Endodermal cell (in vitro differentiated cells): ENCODE results near the gene SETD9. TPM values are rescaled to one million over a fixed set of nuclear protein-coding genes. Genes with fewer than 3 reads are reported as not detected.

Experiments
- DNase-seq: peaks from one replicate; pipeline ENCODE4 v3.0.0-alpha.2; 2017
- H3K27ac ChIP-seq: 2 replicates; pipeline ENCODE4 v1.5.1; 2013; ENCODE audit warnings: mild to moderate bottlenecking, low read depth, low read length, moderate library complexity
- H3K27me3 ChIP-seq: 2 replicates; pipeline ENCODE4 v1.6.1; 2013; ENCODE audit warnings: mild to moderate bottlenecking, low read length, moderate library complexity; ENCODE audit not compliant: insufficient read depth, control insufficient read depth, poor library complexity, severe bottlenecking
- H3K36me3 ChIP-seq: 2 replicates; pipeline ENCODE4 v1.7.0; 2013; ENCODE audit warnings: mild to moderate bottlenecking, low read length, moderate library complexity; ENCODE audit not compliant: control insufficient read depth, insufficient read depth
- H3K4me1 ChIP-seq: one replicate; pipeline ENCODE4 v1.7.0; 2013; ENCODE audit warnings: low read length; ENCODE audit not compliant: control insufficient read depth, insufficient read depth
- H3K4me3 ChIP-seq: 2 replicates; pipeline ENCODE4 v1.5.1; 2013; ENCODE audit warnings: mild to moderate bottlenecking, low read length, moderate library complexity
- H3K9ac ChIP-seq: 2 replicates; pipeline ENCODE4 v1.6.1; 2013; ENCODE audit warnings: mild to moderate bottlenecking, low read length, moderate library complexity; ENCODE audit not compliant: poor library complexity, severe bottlenecking; ENCODE audit errors: extremely low read depth
- H3K9me3 ChIP-seq: 2 replicates; pipeline ENCODE4 v1.6.1; 2013; ENCODE audit warnings: mild to moderate bottlenecking, low read length, moderate library complexity; ENCODE audit not compliant: control insufficient read depth
- H3K27ac Mint-ChIP-seq: 2 replicates; pipeline ENCODE4 v1.8.0; 2020; ENCODE audit warnings: mixed read lengths
- H3K27me3 Mint-ChIP-seq: 2 replicates; pipeline ENCODE4 v1.8.0; 2021; ENCODE audit warnings: mild to moderate bottlenecking, mixed read lengths; ENCODE audit not compliant: insufficient read depth
- H3K36me3 Mint-ChIP-seq: 2 replicates; pipeline ENCODE4 v1.8.0; 2020; ENCODE audit warnings: low read depth, mixed read lengths
- H3K4me1 Mint-ChIP-seq: 2 replicates; pipeline ENCODE4 v1.8.0; 2020; ENCODE audit warnings: mixed read lengths
- H3K4me3 Mint-ChIP-seq: 2 replicates; pipeline ENCODE4 v1.8.0; 2020; ENCODE audit warnings: mild to moderate bottlenecking, moderate library complexity, mixed read lengths
- H3K9me3 Mint-ChIP-seq: 2 replicates; pipeline ENCODE4 v1.8.0; 2020; ENCODE audit warnings: mild to moderate bottlenecking, mixed read lengths
- CTCF ChIP-seq: fragments of 200-600 bp; sonication (generic); conservative IDR thresholded peaks from 2 replicates; pipeline ENCODE4 v1.5.0; 2021; ENCODE audit warnings: antibody characterized with exemption, mild to moderate bottlenecking
- WGBS, 2 experiments: methylation state at CpG; one replicate each; pipeline versions ENCODE4 v1.1.5 to v1.1.7; 2013; ENCODE audit warnings: missing lambda C conversion rate in 2 of 2, mixed read lengths in 1 of 2; ENCODE audit not compliant: insufficient coverage in 1 of 2, insufficient read length in 1 of 2; 5-methylcytosine and 5-hydroxymethylcytosine counted together
- long read RNA-seq, 4 experiments: library from polyadenylated mRNA in 2 of 4; library from RNA in 1 of 4; library from capped mRNA in 1 of 4; stranded (forward) in 3 of 4; unstranded in 1 of 4; transcript quantifications; one replicate each; pipeline ENCODE4 v2.0.0, GENCODE V29; 2020 to 2021; ENCODE audit warnings: inconsistent platforms in 1 of 4
- polyA plus RNA-seq, 2 experiments: library from polyadenylated mRNA; stranded (reverse); fragments of 50-300 nt; gene quantifications; one replicate each; pipeline ENCODE4 v1.2.3, GENCODE V29; 2013
- total RNA-seq, 2 donors: library from RNA; stranded (reverse); fragmentation: NEBNext Ultra II Directional in 1 of 2; extraction: Animal tissue kit (Norgen Biotek cat#: 25700) in 1 of 2; gene quantifications; 2 replicates in 1 of 2; 3 replicates in 1 of 2; pipeline ENCODE4 v1.2.1, GENCODE V29; 2021

SETD9 gene
- total RNA-seq: 10 to 100 TPM in 1 of 2 donors, 1 to 10 TPM in 1; 5.0 to 14.9 TPM
- 10.2 TPM for polyA plus RNA-seq (2013, experiment 1 of 2)
- polyA plus RNA-seq (2013, experiment 2 of 2): 8.5 TPM
- long read RNA-seq, experiment 1, partial matches to known transcripts: 1 of 6 reads
- long read RNA-seq, experiment 1, other reads (novel, unspliced or antisense): 1 of 6 reads
- long read RNA-seq, experiment 2, partial matches to known transcripts: 0 of 7 reads
- long read RNA-seq, experiment 2, other reads (novel, unspliced or antisense): 2 of 7 reads
- long read RNA-seq, experiment 3, transcript SETD9-201 (6 exons, 1,619 nt): major isoform, 15 of 22 reads
- long read RNA-seq, experiment 3, partial matches to known transcripts: 0 of 22 reads
- long read RNA-seq, experiment 3, other reads (novel, unspliced or antisense): 4 of 22 reads
- long read RNA-seq, experiment 4, transcript SETD9-201 (6 exons, 1,619 nt): major isoform, 9 of 16 reads
- long read RNA-seq, experiment 4, partial matches to known transcripts: 1 of 16 reads
- long read RNA-seq, experiment 4, other reads (novel, unspliced or antisense): 3 of 16 reads

- Histone ChIP-seq H3K27me3 (no peaks in the 10 kb centered on the region), H3K27ac (peak within 1 kb of the TSS; percentile 97), H3K4me3 (peak within 1 kb of the TSS; percentile 92), H3K36me3 (no peaks in the 10 kb centered on the region), H3K9me3 (peaks cover 9% of the 10 kb centered on the region), H3K4me1 (no peaks in the 10 kb centered on the region), H3K9ac (peak within 1 kb of the TSS; percentile 92)
- TF ChIP-seq CTCF: no peak
- Mint-ChIP-seq H3K36me3 (peaks cover 9% of the 10 kb centered on the region), H3K4me3 (peak within 1 kb of the TSS; percentile 82), H3K27me3 (no peaks in the 10 kb centered on the region), H3K27ac (peak within 1 kb of the TSS; percentile 97), H3K9me3 (no peaks in the 10 kb centered on the region), H3K4me1 (peaks cover 14% of the 10 kb centered on the region)
- peak; percentile 99 for DNase-seq
- WGBS, 2 experiments: 2% methylated on average over 22 to 84 of the region's 84 CpGs
Measured at GRCh38 chr5:56909294-56910209, at the start of gene SETD9. Gene SETD9 (plus strand): TSS chr5:56909596. CDS start chr5:56909646, 50 bp downstream.

- no peak overlapping the region for H3K9ac ChIP-seq
- no peaks in the 10 kb centered on the region for H3K9me3 ChIP-seq
- H3K27me3 ChIP-seq: no peaks in the 10 kb centered on the region
- TF ChIP-seq CTCF: no peak
- no peak overlapping the region for H3K4me3 ChIP-seq
- Mint-ChIP-seq H3K36me3 (peaks cover 32% of the 10 kb centered on the region), H3K9me3 (no peaks in the 10 kb centered on the region), H3K27ac (no peak overlapping the region), H3K4me3 (no peak overlapping the region), H3K4me1 (no peaks in the 10 kb centered on the region), H3K27me3 (no peaks in the 10 kb centered on the region)
- H3K27ac ChIP-seq: no peak overlapping the region
- no peaks in the 10 kb centered on the region for H3K4me1 ChIP-seq
- peaks cover 56% of the 10 kb centered on the region for H3K36me3 ChIP-seq
- WGBS, 2 experiments: 84 to 96% methylated on average over 3 to 4 of the region's 4 CpGs
- no peak for DNase-seq
Measured at GRCh38 chr5:56861893-56862485, 47.4 kb upstream of the SETD9 start.

GRCh38 chr5:56862909-56863308 lies 46.5 kb upstream of the SETD9 start:
- WGBS, 2 experiments: 100% methylated on average over 1 of the region's 3 CpGs

More at GRCh38 chr5:56862909-56863308, 46.5 kb upstream of the SETD9 start:
- Histone ChIP-seq H3K4me3 (no peak overlapping the region), H3K4me1 (no peaks in the 10 kb centered on the region), H3K27me3 (no peaks in the 10 kb centered on the region), H3K9me3 (no peaks in the 10 kb centered on the region), H3K27ac (no peak overlapping the region), H3K9ac (no peak overlapping the region), H3K36me3 (peaks cover 64% of the 10 kb centered on the region)
- H3K9me3 Mint-ChIP-seq: no peaks in the 10 kb centered on the region
- no peaks in the 10 kb centered on the region for H3K27me3 Mint-ChIP-seq
- DNase-seq: no peak
- no peak overlapping the region for H3K4me3 Mint-ChIP-seq
- TF ChIP-seq CTCF: no peak
- no peak overlapping the region for H3K27ac Mint-ChIP-seq
- H3K36me3 Mint-ChIP-seq: peaks cover 32% of the 10 kb centered on the region
- H3K4me1 Mint-ChIP-seq: no peaks in the 10 kb centered on the region
